Stimulated activated CD8-positive, alpha-beta memory T cell treated with anti-CD3 and anti-CD28 coated beads, Interleukin-7, amount 100 ng/mL, for 1 hour (primary cell): Measurements from ENCODE around the gene NLRC3.

Experiments
- DNase-seq, 2 donors: peaks; one replicate each; pipeline ENCODE4 v3.0.0-alpha.2; 2020; ENCODE audit warnings: low read depth in 2 of 2

NLRC3 gene

GRCh38 chr16:3598236-3598635 lies 21.0 kb upstream of the NLRC3 start:
- DNase-seq: no peak

- DNase-seq: no peak
Measured at GRCh38 chr16:3597676-3598075, 20.5 kb upstream of the NLRC3 start.

- DNase-seq: no peak
Measured at GRCh38 chr16:3597226-3597625, 20.0 kb upstream of the NLRC3 start.

- DNase-seq: no peak
Measured at GRCh38 chr16:3596101-3596861, 19.1 kb upstream of the NLRC3 start.

- DNase-seq: no peak
Measured at GRCh38 chr16:3595521-3596021, 18.4 kb upstream of the NLRC3 start.

GRCh38 chr16:3595110-3595486 lies 17.9 kb upstream of the NLRC3 start:
- no peak for DNase-seq

GRCh38 chr16:3594316-3595109 lies 17.3 kb upstream of the NLRC3 start:
- DNase-seq: no peak

- DNase-seq: no peak
Measured at GRCh38 chr16:3592559-3592958, 15.4 kb upstream of the NLRC3 start.

GRCh38 chr16:3591991-3592390 lies 14.8 kb upstream of the NLRC3 start:
- no peak for DNase-seq

GRCh38 chr16:3591436-3591803 lies 14.2 kb upstream of the NLRC3 start:
- DNase-seq: no peak

- no peak for DNase-seq
Measured at GRCh38 chr16:3590736-3591435, 13.7 kb upstream of the NLRC3 start.

GRCh38 chr16:3589991-3590701 lies 12.9 kb upstream of the NLRC3 start:
- no peak for DNase-seq

- DNase-seq: no peak
Measured at GRCh38 chr16:3589441-3589921, 12.3 kb upstream of the NLRC3 start.

GRCh38 chr16:3589001-3589400 lies 11.8 kb upstream of the NLRC3 start:
- no peak for DNase-seq

- DNase-seq: no peak
Measured at GRCh38 chr16:3587547-3588110, 10.4 kb upstream of the NLRC3 start.

GRCh38 chr16:3584412-3584811 lies 7.2 kb upstream of the NLRC3 start:
- no peak for DNase-seq

- no peak for DNase-seq
Measured at GRCh38 chr16:3583303-3584038, 6.3 kb upstream of the NLRC3 start.

- DNase-seq: no peak
Measured at GRCh38 chr16:3582276-3583165, 5.3 kb upstream of the NLRC3 start.

GRCh38 chr16:3581392-3581791 lies 4.2 kb upstream of the NLRC3 start:
- no peak for DNase-seq

GRCh38 chr16:3580686-3581085 lies 3.5 kb upstream of the NLRC3 start:
- no peak for DNase-seq
